ENCODE data around the gene CEP63. TPM values are rescaled to one million over a fixed set of nuclear protein-coding genes. Genes with fewer than 3 reads are reported as not detected.
"Not testable (repeated sequence)": the region's sequence is repeated elsewhere in the genome, so short reads cannot be mapped to it uniquely, and the experiment has no call there.

CEP63 gene
- total RNA-seq, 1 donor from 2014 or later = 32.5 TPM

GRCh38 chr3:134544316-134544715 lies 58.5 kb downstream of the CEP63 start:
- ATAC-seq (ENCODE audit: poor library complexity) = no peak
- DNase-seq = no peak
- intact Hi-C loops (cut with DNase I) = no loop called here

DNA sequence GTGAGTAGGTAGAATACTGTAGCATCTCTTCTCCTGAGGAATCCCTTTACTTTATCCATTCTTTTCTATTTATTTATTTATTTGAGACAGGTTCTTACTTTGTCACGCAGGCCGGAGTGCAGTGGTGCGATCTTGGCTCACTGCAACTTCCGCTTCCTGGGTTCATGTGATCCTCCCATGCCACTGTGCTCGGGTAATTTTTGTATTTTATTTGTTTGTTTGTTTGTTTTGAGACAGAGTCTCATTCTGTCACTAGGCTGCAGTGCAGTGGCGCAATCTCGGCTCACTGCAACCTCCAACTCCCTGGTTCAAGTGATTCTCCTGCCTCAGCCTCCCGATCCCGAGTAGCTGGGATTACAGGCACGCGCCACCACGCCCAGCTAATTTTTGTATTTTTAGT lies 58.9 kb downstream of the CEP63 start:
- DNase-seq; ATAC-seq (ENCODE audit: poor library complexity); intact Hi-C loops (cut with DNase I): not testable (repeated sequence)

GRCh38 chr3:134545818-134546217 lies 60.0 kb downstream of the CEP63 start:
- ATAC-seq (ENCODE audit: poor library complexity) (no peak), DNase-seq (no peak)
- intact Hi-C loops (cut with DNase I) = no loop called here

DNA sequence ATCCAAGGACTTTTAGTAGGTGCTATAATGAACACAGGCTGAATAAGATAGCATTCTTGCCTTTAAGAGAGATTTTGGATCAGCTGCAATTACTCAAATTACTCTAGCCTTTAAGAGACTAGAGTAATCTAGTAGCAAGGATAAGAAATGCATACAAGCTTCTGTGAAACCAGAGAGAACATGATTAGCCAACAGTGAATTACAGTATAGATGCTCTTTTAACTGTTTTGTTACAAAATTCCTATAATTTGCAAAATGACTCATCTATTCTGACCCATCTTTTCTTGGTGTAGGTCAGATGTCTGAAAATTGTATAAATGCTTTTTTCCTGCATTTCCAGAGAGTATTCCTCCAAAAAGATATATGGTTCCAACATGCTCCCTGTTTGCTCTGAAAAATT lies 66.9 kb downstream of the CEP63 start:
- intact Hi-C loops (cut with DNase I) = no loop called here
- ATAC-seq (ENCODE audit: poor library complexity) = no peak

GRCh38 chr3:134559591-134559990 lies 73.7 kb downstream of the CEP63 start:
- intact Hi-C loops (cut with DNase I) = no loop called here
- no peak for ATAC-seq (ENCODE audit: poor library complexity)
- no peak for DNase-seq

More for the DNA sequence above, 66.9 kb downstream of the CEP63 start:
- DNase-seq = no peak

DNA sequence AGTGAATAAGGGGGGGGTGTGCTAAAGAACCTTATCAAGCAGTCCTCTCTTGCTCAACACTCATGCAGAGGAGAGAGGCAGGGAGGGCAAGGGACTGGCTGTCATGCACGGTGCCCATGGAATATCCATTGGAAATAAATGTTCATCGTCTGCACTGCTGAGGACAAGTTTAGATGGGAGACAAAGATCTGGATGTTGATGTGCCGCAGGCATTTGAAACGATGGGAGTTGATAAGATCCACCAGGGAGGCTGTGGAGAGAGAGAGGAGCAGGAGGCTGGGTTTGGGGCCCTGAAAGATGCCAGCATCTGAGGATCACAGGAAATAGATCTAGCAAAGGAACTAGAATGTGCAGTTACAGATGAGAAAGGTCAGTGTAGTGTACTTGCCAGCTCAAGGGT lies 76.2 kb downstream of the CEP63 start:
- no peak for ATAC-seq (ENCODE audit: poor library complexity)
- DNase-seq = no peak
- intact Hi-C loops (cut with DNase I) = no loop called here

GRCh38 chr3:134563601-134564000 lies 77.7 kb downstream of the CEP63 start:
- no peak for DNase-seq
- ATAC-seq (ENCODE audit: poor library complexity) = no peak
- intact Hi-C loops (cut with DNase I) = no loop called here

DNA sequence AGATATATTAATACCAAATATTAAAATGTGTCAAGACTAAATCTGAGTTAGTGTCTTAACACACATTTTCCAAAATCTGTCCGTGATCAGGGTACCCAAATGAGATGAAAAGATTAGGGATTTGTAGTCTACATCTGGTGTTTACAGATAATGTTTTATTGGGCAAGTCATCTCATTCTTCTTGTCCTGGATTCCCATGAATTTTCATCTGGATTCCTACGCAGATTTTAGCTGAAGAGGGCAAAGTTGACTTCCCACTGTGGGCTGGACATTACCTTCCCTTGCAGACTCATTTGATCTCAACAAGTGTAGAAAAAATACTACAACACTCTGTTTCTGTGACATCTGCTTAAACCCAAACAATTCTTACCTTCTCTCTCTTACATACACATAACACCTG lies 79.1 kb downstream of the CEP63 start:
- DNase-seq = no peak
- intact Hi-C loops (cut with DNase I) = no loop called here
- no peak for ATAC-seq (ENCODE audit: poor library complexity)

- DNase-seq = no peak
- no peak for ATAC-seq (ENCODE audit: poor library complexity)
- intact Hi-C loops (cut with DNase I) = no loop called here
Measured at GRCh38 chr3:134567605-134568004, 81.7 kb downstream of the CEP63 start.

- intact Hi-C loops (cut with DNase I) = no loop called here
- DNase-seq (no peak), ATAC-seq (ENCODE audit: poor library complexity) (no peak)
Measured at GRCh38 chr3:134568790-134569189, 82.9 kb downstream of the CEP63 start.

GRCh38 chr3:134569899-134570298 lies 84.0 kb downstream of the CEP63 start:
- ATAC-seq (ENCODE audit: poor library complexity); DNase-seq; intact Hi-C loops (cut with DNase I): not testable (repeated sequence)

DNA sequence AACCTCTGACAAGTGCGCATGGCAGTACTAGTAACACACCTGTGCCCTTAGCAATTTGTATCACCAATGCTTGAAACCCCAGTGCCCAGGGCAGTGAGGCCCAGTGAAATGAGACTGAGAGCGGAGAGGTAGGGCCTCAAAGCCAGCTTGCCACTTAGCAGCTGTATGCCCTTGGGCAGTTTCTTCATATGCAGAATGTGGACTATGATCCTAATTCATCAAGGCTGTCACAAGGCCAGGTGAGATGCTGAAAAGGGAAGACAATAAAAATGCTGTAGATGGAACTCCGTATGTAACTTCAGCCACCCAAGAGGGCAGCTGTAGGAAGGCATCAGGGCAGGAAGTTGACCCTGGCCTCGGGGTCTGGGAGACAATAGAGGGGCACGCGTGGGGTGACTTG lies 90.6 kb downstream of the CEP63 start:
- intact Hi-C loops (cut with DNase I) = no loop called here
- ATAC-seq (ENCODE audit: poor library complexity) (no peak), DNase-seq (no peak)

GRCh38 chr3:134576831-134577230 lies 91.0 kb downstream of the CEP63 start:
- ATAC-seq (ENCODE audit: poor library complexity) = no peak
- intact Hi-C loops (cut with DNase I) = no loop called here
- DNase-seq = no peak

DNA sequence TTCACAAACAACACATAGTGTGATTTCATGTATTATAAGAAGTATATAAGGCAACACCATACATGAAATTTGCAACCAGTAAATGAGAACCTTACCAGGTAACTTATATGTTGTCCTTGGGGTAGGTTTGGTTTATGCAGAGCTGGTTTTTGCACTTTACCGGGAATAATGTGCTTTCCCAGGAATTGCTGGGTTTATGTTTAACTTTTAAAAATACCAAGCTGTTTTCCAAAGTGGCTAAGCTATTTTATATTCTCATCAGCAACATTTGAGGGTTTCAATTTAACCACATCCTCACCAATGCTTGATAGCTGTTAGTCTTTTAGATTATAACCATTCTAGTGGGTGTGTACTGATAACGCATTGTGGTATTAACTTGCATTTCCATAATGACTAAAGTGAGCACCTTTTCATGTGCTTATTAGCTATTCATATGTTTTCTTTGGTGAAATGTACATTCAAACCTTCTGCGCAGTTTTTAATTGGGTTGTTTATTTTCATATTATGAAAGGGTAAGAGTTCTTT lies 93.3 kb downstream of the CEP63 start:
- no peak for DNase-seq
- intact Hi-C loops (cut with DNase I) = no loop called here
- ATAC-seq (ENCODE audit: poor library complexity) = no peak

GRCh38 chr3:134590766-134591165 lies 104.9 kb downstream of the CEP63 start:
- ATAC-seq (ENCODE audit: poor library complexity) = no peak
- no peak for DNase-seq
- intact Hi-C loops (cut with DNase I) = no loop called here

DNA sequence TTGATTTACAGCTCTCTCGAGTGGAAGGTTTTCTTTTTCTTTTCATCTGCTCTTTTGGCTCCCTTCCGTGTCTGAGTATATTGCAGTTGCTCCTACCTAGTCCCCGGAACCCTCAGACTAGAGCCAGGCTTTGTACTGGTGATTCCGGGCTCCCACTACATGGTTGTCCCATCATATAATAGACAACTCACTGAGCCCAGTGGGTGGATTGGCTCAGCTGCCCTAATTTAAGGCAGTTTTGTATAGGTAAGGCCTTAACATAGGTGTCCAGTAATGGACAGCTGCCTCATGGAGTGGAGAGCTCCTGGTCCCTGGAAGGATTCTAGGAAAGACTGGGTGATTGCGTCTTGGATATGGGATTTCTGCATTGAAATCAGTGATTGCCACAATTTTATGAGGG lies 106.9 kb downstream of the CEP63 start:
- ATAC-seq (ENCODE audit: poor library complexity) (no peak), DNase-seq (no peak)
- intact Hi-C loops (cut with DNase I) = no loop called here

- no peak for ATAC-seq (ENCODE audit: poor library complexity)
- intact Hi-C loops (cut with DNase I) = no loop called here
- no peak for DNase-seq
Measured at GRCh38 chr3:134594331-134594741, 108.5 kb downstream of the CEP63 start.

DNA sequence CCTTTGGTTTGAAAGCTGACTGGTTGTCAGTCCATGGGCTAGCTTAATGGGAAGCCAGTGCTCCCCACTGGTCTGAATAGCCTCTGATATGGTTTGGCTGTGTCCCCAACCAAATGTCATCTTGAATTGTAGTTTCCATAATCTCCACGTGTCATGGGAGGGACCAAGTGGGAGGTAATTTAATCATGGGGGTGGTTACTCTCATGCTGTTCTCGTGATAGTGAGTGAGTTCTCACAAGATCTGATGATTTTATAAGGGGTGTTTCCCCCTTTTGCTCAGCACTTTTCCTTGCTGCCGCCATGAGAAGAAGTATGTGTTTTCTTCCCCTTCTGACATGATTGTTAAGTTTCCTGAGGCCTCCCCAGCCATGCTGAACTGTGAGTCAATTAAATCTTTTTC lies 109.1 kb downstream of the CEP63 start:
- DNase-seq; ATAC-seq (ENCODE audit: poor library complexity); intact Hi-C loops (cut with DNase I): not testable (repeated sequence)

DNA sequence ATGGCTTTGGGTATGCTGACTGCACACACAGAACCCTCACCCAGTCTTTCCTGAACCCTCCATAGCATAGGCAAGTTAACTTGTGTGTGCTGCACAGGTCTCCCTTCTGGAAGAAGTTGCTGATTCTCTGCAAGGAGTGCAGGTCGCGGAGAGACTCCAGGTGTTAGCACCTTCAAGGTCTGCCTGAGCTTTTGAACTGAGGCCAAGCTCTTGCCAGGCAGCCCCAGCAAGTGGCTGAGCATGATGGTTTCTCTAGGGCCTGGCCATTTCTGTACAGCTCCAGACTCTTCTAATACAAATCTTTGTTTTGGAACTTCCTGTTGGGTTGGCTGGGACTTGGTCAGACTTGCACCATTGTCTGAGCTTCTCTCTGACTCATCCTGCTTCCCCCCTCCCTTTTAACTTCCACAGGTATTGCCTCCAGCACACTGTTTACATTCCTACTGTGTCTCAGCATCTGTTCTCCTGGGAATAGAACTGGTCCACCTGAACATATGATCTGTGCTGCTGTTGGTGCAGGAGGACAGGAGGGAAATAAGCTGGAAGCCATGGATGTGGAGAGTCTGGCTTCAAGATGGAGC lies 111.6 kb downstream of the CEP63 start:
- DNase-seq (no peak), ATAC-seq (ENCODE audit: poor library complexity) (no peak)
- intact Hi-C loops (cut with DNase I) = no loop called here

- no peak for ATAC-seq (ENCODE audit: poor library complexity)
- no peak for DNase-seq
- intact Hi-C loops (cut with DNase I) = no loop called here
Measured at GRCh38 chr3:134598763-134599545, 113.1 kb downstream of the CEP63 start.

Data from Right ventricle myocardium superior (tissue), 1 donor.